Measurements from ENCODE around the gene CNOT11. TPM values are rescaled to one million over a fixed set of nuclear protein-coding genes. Genes with fewer than 3 reads are reported as not detected.

CNOT11 gene
- total and polyA plus RNA-seq, 2 of the 4 experiments (the other 2 are of a cell fraction): 36.4 to 55.8 TPM

DNA sequence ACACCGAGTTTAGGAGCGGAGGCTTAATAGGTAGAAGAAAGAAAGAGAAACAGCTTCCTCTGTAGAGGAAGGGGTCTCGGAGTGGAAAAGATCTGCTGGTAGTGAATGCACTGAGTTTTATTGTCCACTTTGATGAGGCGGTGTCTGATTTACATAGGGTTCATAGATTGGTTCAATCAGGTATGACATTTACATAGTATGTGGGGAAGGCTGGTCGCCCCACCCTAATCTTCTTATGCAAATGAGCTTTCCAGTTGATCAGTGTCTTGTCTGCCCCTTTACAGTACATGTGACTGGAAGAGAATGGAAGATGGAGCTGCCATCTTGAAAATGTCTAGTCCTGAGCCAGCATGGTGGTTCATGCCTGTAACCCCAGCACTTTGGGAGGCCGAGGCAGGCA is 19.9 kb upstream of the CNOT11 start:
- H3K18ac ChIP-seq (ENCODE audit: low read depth, low read length): no peak overlapping the region
- H3K56ac ChIP-seq (ENCODE audit: extremely low read depth, insufficient read depth, low read length): no peak overlapping the region
- H3K4ac ChIP-seq (ENCODE audit: low read depth, low read length): no peak overlapping the region
- no peak overlapping the region for H3K4me2 ChIP-seq (ENCODE audit: low read depth, low read length)
- no peaks in the 10 kb centered on the region for H3K36me3 ChIP-seq (ENCODE audit: control insufficient read depth, insufficient read depth, low read length)
- no peak overlapping the region for H3K4me3 ChIP-seq (ENCODE audit: insufficient read depth, low read depth, low read length)
- BruUV-seq (replicated peaks): no TSS peak
- no peak overlapping the region for H3K14ac ChIP-seq (replicated peaks; ENCODE audit: low read depth, low read length)
- no peaks in the 10 kb centered on the region for H4K20me1 ChIP-seq (ENCODE audit: insufficient read depth, low read length)
- no peak overlapping the region for H3K23ac ChIP-seq (ENCODE audit: low read depth, low read length)
- dilution Hi-C loops (cut with HindIII; ENCODE audit: low sequenced_read_pairs, unreplicated experiment): no loop called here
- no peak overlapping the region for H2BK120ac ChIP-seq (ENCODE audit: low read depth, low read length)
- no peak overlapping the region for H2AK5ac ChIP-seq (ENCODE audit: low read depth, low read length)
- TF ChIP-seq MAFK (IDR thresholded peaks at IDR 0.05; ENCODE audit: low read depth, low read length) (no peak), FOS (IDR thresholded peaks at IDR 0.05; ENCODE audit: low read depth, low read length) (no peak)
- no peak overlapping the region for H3K27ac ChIP-seq (ENCODE audit: insufficient read depth, low read length)
- no peaks in the 10 kb centered on the region for H3K79me1 ChIP-seq (ENCODE audit: low read depth in 1 of 2, low read length in 2 of 2)
- no peaks in the 10 kb centered on the region for H3K9me3 ChIP-seq (ENCODE audit: control insufficient read depth, insufficient read depth, low read length)
- peaks cover 2% of the 10 kb centered on the region; the same call in 1 of the 2 replicates for H3K9me1 ChIP-seq (ENCODE audit: insufficient read depth, low read length)
- H4K8ac ChIP-seq (ENCODE audit: low read depth in 2 of 2, low read length in 2 of 2): no peak overlapping the region
- ChIA-PET CTCF (interaction anchor here (1.8 kb wide), 1 partner anchor 8 kb away, joined by 6 read pairs; no protein-coding TSS in a partner anchor), POLR2A (ENCODE audit: unreplicated experiment) (no interaction called here)
- intact Hi-C loops (cut with micrococcal nuclease): no loop called here
- H2BK15ac ChIP-seq (ENCODE audit: low read depth, low read length): no peak overlapping the region
- no peaks in the 10 kb centered on the region for H3K27me3 ChIP-seq (ENCODE audit: control insufficient read depth, insufficient read depth, low read length)
- H4K91ac ChIP-seq (ENCODE audit: insufficient read depth, low read depth, low read length): no peak overlapping the region
- H2BK20ac ChIP-seq (ENCODE audit: low read depth, low read length): no peak overlapping the region
- H2AK9ac ChIP-seq (replicated peaks; ENCODE audit: low read depth, low read length, poor library complexity): no peak overlapping the region
- DNase-seq (no peak), ATAC-seq (ENCODE audit: low read depth) (no peak)
- no peak overlapping the region for H3K9ac ChIP-seq (ENCODE audit: low read depth, low read length)
- WGBS, 2 experiments (ENCODE audit: extremely low coverage in 2 of 2, insufficient read length in 1 of 2): no CpG with 5 or more reads among the region's 6 CpGs
- H2BK5ac ChIP-seq (ENCODE audit: low read depth, low read length, poor library complexity, severe bottlenecking): no peak overlapping the region
- no peak overlapping the region for H4K5ac ChIP-seq (ENCODE audit: low read depth, low read length)
- no peak overlapping the region for H2AFZ ChIP-seq (replicated peaks; ENCODE audit: low read length, poor library complexity)
- peaks cover 2% of the 10 kb centered on the region for H3K4me1 ChIP-seq (ENCODE audit: control insufficient read depth, insufficient read depth, low read length)
- in situ Hi-C loops (cut with MboI; ENCODE audit: low sequenced_read_pairs): no loop called here
